SK-N-MC (cell line): ENCODE results near the gene FGF3.

ENCODE experiments used
- EZH2 ChIP-seq: fragments of 200-600 bp; sonication (generic); IDR thresholded peaks from one replicate; pipeline ENCODE4 v1.6.1; 2017; ENCODE audit warnings: antibody characterized with exemption
- POLR2AphosphoS5 ChIP-seq: IDR thresholded peaks from 2 replicates; pipeline ENCODE4 v1.6.1; 2012; ENCODE audit warnings: mild to moderate bottlenecking, low read depth, low read length, borderline replicate concordance

GRCh38 chr11:69812946-69813345, 6.3 kb downstream of the FGF3 start:
- no peak for TF ChIP-seq POLR2AphosphoS5
- TF ChIP-seq EZH2 = no peak
